IMR-90 (cell line): ENCODE measurements around the gene ADAMTS16.

Experiments used
- POLR2A ChIP-seq: IDR thresholded peaks from 2 replicates; pipeline ENCODE4 v1.6.1; 2012; ENCODE audit warnings: mild to moderate bottlenecking, low read depth, low read length
- TF ChIP-seq, protein P1 (sequence below): fragments of 150-350 bp; IDR thresholded peaks from 2 replicates; pipeline ENCODE4 v1.6.1; 2017; ENCODE audit warnings: mild to moderate bottlenecking, antibody characterized with exemption, low read length, low read depth
- TF ChIP-seq, protein P2 (sequence below): conservative IDR thresholded peaks from 2 replicates; pipeline ENCODE4 v1.5.1; 2012; ENCODE audit warnings: mild to moderate bottlenecking, low read depth, low read length, improper control_type of control experiment

DNA sequence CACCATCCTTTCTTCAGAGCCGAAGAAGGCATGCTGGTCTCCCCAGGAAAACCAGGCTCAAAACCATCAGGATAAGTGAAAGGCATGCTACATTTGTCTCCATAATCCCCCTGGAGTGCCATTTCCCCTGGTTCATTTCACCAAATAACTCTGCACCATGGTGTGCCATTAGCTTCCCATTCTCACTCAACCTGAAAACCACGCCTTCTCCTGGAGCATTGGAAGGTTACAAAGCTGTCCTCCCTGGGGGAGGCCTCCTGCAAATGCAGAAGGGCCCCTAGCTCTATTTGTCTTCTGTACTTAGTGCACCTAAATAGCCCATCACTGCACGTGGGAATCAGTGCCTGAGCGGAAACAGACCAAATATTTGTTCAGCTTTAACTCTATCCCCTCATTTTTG is 192.2 kb downstream of the ADAMTS16 start:
- no peak for TF ChIP-seq POLR2A
- TF ChIP-seq, protein P1, sequence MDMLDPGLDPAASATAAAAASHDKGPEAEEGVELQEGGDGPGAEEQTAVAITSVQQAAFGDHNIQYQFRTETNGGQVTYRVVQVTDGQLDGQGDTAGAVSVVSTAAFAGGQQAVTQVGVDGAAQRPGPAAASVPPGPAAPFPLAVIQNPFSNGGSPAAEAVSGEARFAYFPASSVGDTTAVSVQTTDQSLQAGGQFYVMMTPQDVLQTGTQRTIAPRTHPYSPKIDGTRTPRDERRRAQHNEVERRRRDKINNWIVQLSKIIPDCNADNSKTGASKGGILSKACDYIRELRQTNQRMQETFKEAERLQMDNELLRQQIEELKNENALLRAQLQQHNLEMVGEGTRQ: no peak
- TF ChIP-seq, protein P2, sequence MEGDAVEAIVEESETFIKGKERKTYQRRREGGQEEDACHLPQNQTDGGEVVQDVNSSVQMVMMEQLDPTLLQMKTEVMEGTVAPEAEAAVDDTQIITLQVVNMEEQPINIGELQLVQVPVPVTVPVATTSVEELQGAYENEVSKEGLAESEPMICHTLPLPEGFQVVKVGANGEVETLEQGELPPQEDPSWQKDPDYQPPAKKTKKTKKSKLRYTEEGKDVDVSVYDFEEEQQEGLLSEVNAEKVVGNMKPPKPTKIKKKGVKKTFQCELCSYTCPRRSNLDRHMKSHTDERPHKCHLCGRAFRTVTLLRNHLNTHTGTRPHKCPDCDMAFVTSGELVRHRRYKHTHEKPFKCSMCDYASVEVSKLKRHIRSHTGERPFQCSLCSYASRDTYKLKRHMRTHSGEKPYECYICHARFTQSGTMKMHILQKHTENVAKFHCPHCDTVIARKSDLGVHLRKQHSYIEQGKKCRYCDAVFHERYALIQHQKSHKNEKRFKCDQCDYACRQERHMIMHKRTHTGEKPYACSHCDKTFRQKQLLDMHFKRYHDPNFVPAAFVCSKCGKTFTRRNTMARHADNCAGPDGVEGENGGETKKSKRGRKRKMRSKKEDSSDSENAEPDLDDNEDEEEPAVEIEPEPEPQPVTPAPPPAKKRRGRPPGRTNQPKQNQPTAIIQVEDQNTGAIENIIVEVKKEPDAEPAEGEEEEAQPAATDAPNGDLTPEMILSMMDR: no peak
